B cell (primary cell): Measurements from ENCODE around the gene CRYGN. TPM values are rescaled to one million over a fixed set of nuclear protein-coding genes. Genes with fewer than 3 reads are reported as not detected.

ENCODE experiments used
- ATAC-seq: fragments of 200-7000 bp; cut with Tn5 transposase; one replicate; pipeline ENCODE4 v1.10.0; 2021; ENCODE audit warnings: low read depth, mild to moderate bottlenecking, moderate number of reproducible peaks, moderate library complexity
- CTCF ChIA-PET: fragments of 350-600 bp; sonication (Branson Sonifier 250); formaldehyde crosslinking; loops from one replicate; lab custom pipeline; 2021; ENCODE audit warnings: antibody characterized with exemption, inconsistent platforms; lab: Charles Lee
- POLR2A ChIA-PET: fragments of 350-600 bp; sonication (Branson Sonifier 250); formaldehyde crosslinking; loops from one replicate; lab custom pipeline; 2021; ENCODE audit warnings: antibody characterized with exemption; lab: Charles Lee
- DNase-seq: peaks from one replicate; pipeline ENCODE4 v3.0.0; 2013
- H2AFZ ChIP-seq: 2 replicates; pipeline ENCODE4 v1.6.1; 2012; ENCODE audit warnings: mild to moderate bottlenecking, low read depth, low read length; ENCODE audit not compliant: insufficient read depth, poor library complexity, severe bottlenecking
- H3K27ac ChIP-seq, 2 donors: 1 replicate in 1 of 2; 2 replicates in 1 of 2; pipeline ENCODE4 v1.5.1; 2012 to 2013; ENCODE audit warnings: low read length in 2 of 2, mild to moderate bottlenecking in 2 of 2, moderate library complexity in 1 of 2
- H3K27me3 ChIP-seq, 4 experiments: fragments of 200-600 bp in 1 of 4; sonication (generic) in 1 of 4; replicated peaks in 1 of 4; 1 replicate in 2 of 4; 2 replicates in 2 of 4; pipeline versions ENCODE4 v1.6.1 to v1.7.0; 2013 to 2016; ENCODE audit warnings: low read length in 3 of 4, mild to moderate bottlenecking in 2 of 4, mixed read lengths in 1 of 4, moderate library complexity in 1 of 4; ENCODE audit not compliant: insufficient read depth in 4 of 4, control insufficient read depth in 3 of 4; ENCODE audit errors: control extremely low read depth in 1 of 4
- H3K36me3 ChIP-seq, 2 experiments: replicated peaks in 1 of 2; 1 replicate in 1 of 2; 2 replicates in 1 of 2; pipeline versions ENCODE4 v1.6.1 to v1.7.1; 2013; ENCODE audit warnings: low read length in 1 of 2; ENCODE audit not compliant: insufficient read depth in 2 of 2, control insufficient read depth in 1 of 2; ENCODE audit errors: control extremely low read depth in 1 of 2, extremely low read depth in 1 of 2
- H3K4me1 ChIP-seq, 2 donors: fragments of 200-600 bp in 1 of 2; sonication (generic) in 1 of 2; 1 replicate in 1 of 2; 2 replicates in 1 of 2; pipeline versions ENCODE4 v1.5.1 to v1.6.1; 2013 to 2017; ENCODE audit warnings: low read length in 2 of 2; ENCODE audit not compliant: control insufficient read depth in 2 of 2, insufficient read depth in 2 of 2
- H3K4me2 ChIP-seq: replicated peaks from 2 replicates; pipeline ENCODE3; 2012; ENCODE audit warnings: mild to moderate bottlenecking, low read depth, low read length; ENCODE audit not compliant: poor library complexity, severe bottlenecking
- H3K4me3 ChIP-seq, 5 experiments: fragments of 200-600 bp in 1 of 5; sonication (generic) in 1 of 5; 1 replicate in 3 of 5; 2 replicates in 2 of 5; pipeline versions ENCODE4 v1.5.1 to v1.7.0; 2011 to 2016; ENCODE audit warnings: low read length in 4 of 5, mild to moderate bottlenecking in 4 of 5, low read depth in 2 of 5, control low read depth in 1 of 5, moderate library complexity in 1 of 5; ENCODE audit not compliant: insufficient read depth in 1 of 5; ENCODE audit errors: control extremely low read depth in 1 of 5, extremely low read depth in 1 of 5
- H3K79me2 ChIP-seq: fragments of 200-600 bp; sonication (generic); one replicate; pipeline ENCODE4 v1.6.0; 2016; ENCODE audit warnings: low read length; ENCODE audit not compliant: control insufficient read depth, insufficient read depth
- H3K9ac ChIP-seq: fragments of 200-600 bp; sonication (generic); 2 replicates; pipeline ENCODE4 v1.6.1; 2017; ENCODE audit warnings: mild to moderate bottlenecking, low read length, moderate library complexity
- H3K9me3 ChIP-seq, 3 donors: one replicate each; pipeline versions ENCODE4 v1.6.1 to v1.7.1; 2013; ENCODE audit warnings: low read length in 2 of 3; ENCODE audit not compliant: control insufficient read depth in 2 of 3, insufficient read depth in 1 of 3; ENCODE audit errors: control extremely low read depth in 1 of 3
- H4K20me1 ChIP-seq: 2 replicates; pipeline ENCODE4 v1.6.0; 2012; ENCODE audit warnings: mild to moderate bottlenecking, low read length; ENCODE audit not compliant: insufficient read depth, control insufficient read depth, poor library complexity, severe bottlenecking
- H3K27ac Mint-ChIP-seq: one replicate; pipeline ENCODE4 v1.8.0; 2021; ENCODE audit warnings: mixed read lengths
- H3K27me3 Mint-ChIP-seq: one replicate; pipeline ENCODE4 v1.8.0; 2021; ENCODE audit warnings: mixed read lengths
- H3K4me1 Mint-ChIP-seq: one replicate; pipeline ENCODE4 v1.8.0; 2021; ENCODE audit warnings: mixed read lengths
- H3K4me3 Mint-ChIP-seq: one replicate; pipeline ENCODE4 v1.8.0; 2021; ENCODE audit warnings: mixed read lengths
- H3K9me3 Mint-ChIP-seq: one replicate; pipeline ENCODE4 v1.8.0; 2022; ENCODE audit warnings: mixed read lengths; ENCODE audit not compliant: insufficient read depth
- EZH2 ChIP-seq: IDR thresholded peaks from 2 replicates; pipeline ENCODE4 v1.6.1; 2012; ENCODE audit warnings: borderline replicate concordance, low read depth, mild to moderate bottlenecking, moderate library complexity, low read length; ENCODE audit not compliant: insufficient read depth, poor library complexity, severe bottlenecking
- WGBS: methylation state at CpG from one replicate; pipeline ENCODE4 v1.1.5; 2013; ENCODE audit warnings: missing lambda C conversion rate; ENCODE audit not compliant: insufficient coverage; 5-methylcytosine and 5-hydroxymethylcytosine counted together
- intact Hi-C: fragments of 100-400 bp; cut with micrococcal nuclease; formaldehyde crosslinking; loops from one replicate; pipeline ENCODE4 v1.10.0; 2022
- polyA plus RNA-seq: library from polyadenylated mRNA; depleted of rRNA; stranded (reverse); fragments of >200 nt; gene quantifications from 2 replicates; pipeline ENCODE4 v1.2.3, GENCODE V29; 2012
- total RNA-seq, 2 donors: library from RNA; stranded (reverse); fragments of 120-200 nt in 1 of 2; gene quantifications; 1 replicate in 1 of 2; 2 replicates in 1 of 2; pipeline versions ENCODE4 v1.2.3 to v1.2.4, GENCODE V29; 2013 to 2022
- TF ChIP-seq, protein P1 (sequence below): fragments of 200-600 bp; IDR thresholded peaks from one replicate; pipeline ENCODE4 v1.8.0; 2022; ENCODE audit warnings: antibody characterized with exemption, mild to moderate bottlenecking

Gene CRYGN
- total and polyA plus RNA-seq, 2 donors (not counting 1 experiment from before 2014, with no cell fraction given): not detected

DNA sequence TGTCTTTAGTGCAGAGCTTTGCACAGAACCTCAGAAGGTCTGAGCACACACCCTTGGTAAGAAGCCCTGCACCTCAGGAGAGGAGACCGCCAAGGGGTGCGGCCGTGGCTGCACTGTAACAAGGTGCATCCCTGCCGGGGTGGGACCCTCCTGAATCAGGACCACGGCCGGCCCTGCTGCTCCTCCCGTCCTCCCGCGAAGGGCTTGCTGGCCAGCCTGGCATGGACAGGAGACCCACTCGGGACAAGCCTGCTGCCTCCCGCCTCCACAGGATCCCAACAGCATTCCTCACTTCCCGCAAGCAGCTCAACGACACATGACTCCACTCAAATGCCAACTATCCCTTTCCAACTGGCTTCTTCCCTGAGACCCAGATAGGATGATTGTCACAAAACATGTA, 42.9 kb downstream of the CRYGN start:
- Histone ChIP-seq H4K20me1 (no peaks in the 10 kb centered on the region), H2AFZ (no peak overlapping the region), H3K36me3 (no peaks in the 10 kb centered on the region), H3K4me3 (no peak overlapping the region), H3K9ac (no peak overlapping the region), H3K79me2 (no peaks in the 10 kb centered on the region), H3K4me2 (no peak overlapping the region), H3K27ac (no peak overlapping the region), H3K4me1 (peaks cover 13 to 16% of the 10 kb centered on the region in 2 donors), H3K9me3 (peaks cover 0 to 14% (median 0%) of the 10 kb centered on the region in 3 donors), H3K27me3 (peaks cover 0 to 5% (median 2%) of the 10 kb centered on the region in 4 experiments)
- no peak for TF ChIP-seq EZH2
- TF ChIP-seq, protein P1, sequence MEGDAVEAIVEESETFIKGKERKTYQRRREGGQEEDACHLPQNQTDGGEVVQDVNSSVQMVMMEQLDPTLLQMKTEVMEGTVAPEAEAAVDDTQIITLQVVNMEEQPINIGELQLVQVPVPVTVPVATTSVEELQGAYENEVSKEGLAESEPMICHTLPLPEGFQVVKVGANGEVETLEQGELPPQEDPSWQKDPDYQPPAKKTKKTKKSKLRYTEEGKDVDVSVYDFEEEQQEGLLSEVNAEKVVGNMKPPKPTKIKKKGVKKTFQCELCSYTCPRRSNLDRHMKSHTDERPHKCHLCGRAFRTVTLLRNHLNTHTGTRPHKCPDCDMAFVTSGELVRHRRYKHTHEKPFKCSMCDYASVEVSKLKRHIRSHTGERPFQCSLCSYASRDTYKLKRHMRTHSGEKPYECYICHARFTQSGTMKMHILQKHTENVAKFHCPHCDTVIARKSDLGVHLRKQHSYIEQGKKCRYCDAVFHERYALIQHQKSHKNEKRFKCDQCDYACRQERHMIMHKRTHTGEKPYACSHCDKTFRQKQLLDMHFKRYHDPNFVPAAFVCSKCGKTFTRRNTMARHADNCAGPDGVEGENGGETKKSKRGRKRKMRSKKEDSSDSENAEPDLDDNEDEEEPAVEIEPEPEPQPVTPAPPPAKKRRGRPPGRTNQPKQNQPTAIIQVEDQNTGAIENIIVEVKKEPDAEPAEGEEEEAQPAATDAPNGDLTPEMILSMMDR: no peak
- intact Hi-C loops: no loop called here
- Mint-ChIP-seq H3K9me3 (no peaks in the 10 kb centered on the region), H3K4me1 (peaks cover 23% of the 10 kb centered on the region), H3K27ac (peak overlapping the region; percentile 1), H3K27me3 (peaks cover 11% of the 10 kb centered on the region), H3K4me3 (no peak overlapping the region)
- POLR2A ChIA-PET: no interaction called here
- DNase-seq (peak; percentile 10), ATAC-seq (no peak)
- CTCF ChIA-PET: interaction anchor here (1.1 kb wide), 1 partner anchor 51 kb away, joined by 4 read pairs; no protein-coding TSS in a partner anchor
- WGBS: 98% methylated on average over 10 of the region's 13 CpGs

DNA sequence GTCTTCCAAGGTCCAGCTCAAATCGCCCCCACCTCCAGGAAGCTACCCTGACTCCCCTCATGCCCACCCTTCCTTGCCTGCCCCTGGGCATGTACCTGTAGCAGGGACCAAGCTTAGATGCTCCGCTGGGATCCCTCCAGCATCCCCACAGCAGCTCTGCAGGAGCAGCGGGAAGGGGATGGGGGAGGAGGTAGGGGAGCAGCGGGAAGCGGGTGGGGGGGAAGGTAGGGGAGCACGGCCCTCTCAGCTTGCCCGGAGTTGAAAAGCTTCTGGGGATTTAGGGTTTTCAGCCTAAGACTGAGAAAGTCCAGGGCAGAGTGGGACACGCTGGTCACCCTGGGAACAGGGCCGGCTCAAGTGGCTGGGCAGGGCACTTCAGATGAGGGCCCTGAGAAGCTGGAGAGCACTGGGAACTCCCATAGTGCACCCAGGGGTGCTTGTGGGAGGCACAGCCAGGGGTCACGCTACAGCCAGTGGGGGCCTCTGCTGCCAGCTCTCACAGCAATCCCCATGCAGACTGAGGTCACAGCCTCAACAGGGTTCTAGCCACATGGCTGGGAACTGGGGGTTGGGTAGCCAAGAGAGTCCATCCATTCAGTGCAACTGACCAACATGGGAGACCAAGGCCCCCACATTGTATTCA, 43.5 kb downstream of the CRYGN start:
- H3K4me2 ChIP-seq: no peak overlapping the region
- H3K36me3 ChIP-seq: no peaks in the 10 kb centered on the region
- H3K4me1 ChIP-seq: peaks cover 13 to 16% of the 10 kb centered on the region in 2 donors
- WGBS: 86% methylated on average over 7 of the region's 10 CpGs
- no peaks in the 10 kb centered on the region for H4K20me1 ChIP-seq
- DNase-seq (no peak), ATAC-seq (no peak)
- CTCF ChIA-PET: interaction anchor here (1.1 kb wide), 1 partner anchor 51 kb away, joined by 4 read pairs; no protein-coding TSS in a partner anchor
- TF ChIP-seq, protein P1: no peak
- no peak for TF ChIP-seq EZH2
- no peak overlapping the region for H3K27ac Mint-ChIP-seq
- peaks cover 21% of the 10 kb centered on the region for H3K4me1 Mint-ChIP-seq
- intact Hi-C loops: no loop called here
- peaks cover 0 to 14% (median 0%) of the 10 kb centered on the region in 3 donors for H3K9me3 ChIP-seq
- no peaks in the 10 kb centered on the region for H3K9me3 Mint-ChIP-seq
- H3K9ac ChIP-seq: no peak overlapping the region
- peaks cover 11% of the 10 kb centered on the region for H3K27me3 Mint-ChIP-seq
- H3K4me3 Mint-ChIP-seq: no peak overlapping the region
- POLR2A ChIA-PET: no interaction called here
- no peaks in the 10 kb centered on the region for H3K79me2 ChIP-seq
- H3K27ac ChIP-seq: no peak overlapping the region
- H3K4me3 ChIP-seq: no peak overlapping the region
- no peak overlapping the region for H2AFZ ChIP-seq
- peaks cover 0 to 5% (median 2%) of the 10 kb centered on the region in 4 experiments for H3K27me3 ChIP-seq
